HT1080 (cell line): ENCODE measurements around the gene CDC45. TPM values are rescaled to one million over a fixed set of nuclear protein-coding genes. Genes with fewer than 3 reads are reported as not detected.
A peak's percentile ranks its signal among the peaks of the same experiment; 100 is the strongest.

Experiments used
- DNase-seq: peaks from one replicate; pipeline ENCODE4 v3.0.0-alpha.2; 2015; ENCODE audit warnings: low read depth
- total RNA-seq: library from RNA; depleted of rRNA; stranded (reverse); fragments of >200 nt; shearing (Covaris generic); gene quantifications from 2 replicates; pipeline ENCODE4 v1.2.3, GENCODE V29; 2014

The CDC45 gene
- total RNA-seq, 1 experiment from 2014 or later, result 56.6 TPM

GRCh38 chr22:19514831-19515565 lies 35.3 kb downstream of the CDC45 start:
- DNase-seq, result peak; percentile 9

GRCh38 chr22:19515654-19516377 lies 36.1 kb downstream of the CDC45 start:
- DNase-seq, result no peak

GRCh38 chr22:19516378-19517170 lies 36.9 kb downstream of the CDC45 start:
- DNase-seq, result no peak

- no peak for DNase-seq
These were observed 37.4 kb downstream of the CDC45 start for GRCh38 chr22:19517171-19517500.

GRCh38 chr22:19517919-19518611 lies 38.3 kb downstream of the CDC45 start:
- DNase-seq, result no peak

- DNase-seq, result no peak
These were observed 38.9 kb downstream of the CDC45 start for GRCh38 chr22:19518635-19519034.

- DNase-seq, result no peak
These were observed 39.6 kb downstream of the CDC45 start for GRCh38 chr22:19519041-19519926.

- no peak for DNase-seq
These were observed 40.3 kb downstream of the CDC45 start for GRCh38 chr22:19520007-19520406.

- no peak for DNase-seq
These were observed 41.0 kb downstream of the CDC45 start for GRCh38 chr22:19520566-19521305.

- DNase-seq, result no peak
These were observed 42.6 kb downstream of the CDC45 start for GRCh38 chr22:19522190-19522880.

GRCh38 chr22:19522881-19523239 lies 43.1 kb downstream of the CDC45 start:
- DNase-seq, result no peak

- no peak for DNase-seq
These were observed 43.8 kb downstream of the CDC45 start for GRCh38 chr22:19523240-19524169.

- no peak for DNase-seq
These were observed 44.7 kb downstream of the CDC45 start, which contains the start of gene CLDN5 for GRCh38 chr22:19524170-19525115. Gene CLDN5 (minus strand): TSS chr22:19524410. CDS start chr22:19524255, 155 bp downstream.

GRCh38 chr22:19525116-19525660 lies 45.5 kb downstream of the CDC45 start:
- DNase-seq, result no peak

- no peak for DNase-seq
These were observed 45.9 kb downstream of the CDC45 start for GRCh38 chr22:19525666-19526065.

- no peak for DNase-seq
These were observed 46.5 kb downstream of the CDC45 start for GRCh38 chr22:19526076-19526701.
